ENCODE results near the gene PHLDA1. TPM values are rescaled to one million over a fixed set of nuclear protein-coding genes. Genes with fewer than 3 reads are reported as not detected.

The PHLDA1 gene
- polyA plus RNA-seq, 1 of the 3 experiments (the other 2 are of a cell fraction): 26.2 TPM

DNA sequence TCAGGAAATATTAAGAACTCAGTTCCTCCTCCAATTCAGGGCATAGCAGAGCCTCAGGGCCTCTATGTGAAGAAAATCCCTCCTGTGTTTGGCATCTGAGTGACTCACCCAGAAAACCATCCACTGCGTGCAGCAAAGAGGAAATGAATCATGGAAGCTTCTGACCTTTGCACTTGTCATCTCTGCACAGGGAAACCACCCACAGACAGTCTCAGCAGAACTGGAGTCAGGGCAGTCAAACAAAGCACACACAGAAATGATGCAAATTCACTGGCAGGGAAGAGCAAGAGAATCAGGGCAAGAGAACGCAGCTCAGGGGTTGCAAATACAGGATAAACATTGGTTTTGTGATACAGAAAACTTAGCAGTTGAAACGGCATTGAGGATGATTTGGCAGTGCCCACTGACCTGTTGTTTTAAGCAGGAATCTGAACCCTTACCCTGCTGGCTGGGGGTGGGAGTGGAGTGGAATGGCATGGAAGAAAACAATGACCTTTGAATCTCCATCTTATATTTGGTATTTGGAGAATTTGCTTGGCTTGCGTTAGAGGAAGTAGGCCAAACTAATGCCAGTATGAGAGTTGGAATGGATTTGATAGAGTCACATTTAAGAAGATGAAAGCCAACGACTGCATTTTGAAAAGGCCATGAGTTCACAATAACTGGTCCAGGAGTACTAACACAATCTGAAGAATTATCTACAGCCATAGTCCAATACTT, 53.5 kb downstream of the PHLDA1 start:
- WGBS (ENCODE audit: low lambda C conversion rate): 7% methylated on average over 5 of the region's 5 CpGs
- Histone ChIP-seq H3K4me1 (ENCODE audit: control insufficient read depth in 1 of 2, insufficient read depth in 2 of 2, low read depth in 1 of 2, low read length in 1 of 2) (peaks cover 0 to 30% of the 10 kb centered on the region in 2 experiments), H4K20me1 (ENCODE audit: insufficient read depth) (no peaks in the 10 kb centered on the region), H2AFZ (ENCODE audit: low read depth) (peak overlapping the region; percentile 52), H3K9me2 (no peaks in the 10 kb centered on the region), H3K36me3 (replicated peaks in 1 of 2; ENCODE audit: control insufficient read depth in 1 of 2, insufficient read depth in 2 of 2, low read length in 1 of 2) (no peaks in the 10 kb centered on the region), H3K4me2 (peak overlapping the region; percentile 45), H3K9ac (peak overlapping the region; percentile 64), H3K27ac (ENCODE audit: low read depth in 2 of 2, low read length in 1 of 2) (peak overlapping the region; percentile 82 to 99; a peak in 3 of 4 replicates), H3F3A (replicated peaks; ENCODE audit: insufficient read depth) (peaks cover 24% of the 10 kb centered on the region), H3K4me3 (ENCODE audit: low read depth in 2 of 2, low read length in 1 of 2) (no peak overlapping the region), H3K9me3 (no peaks in the 10 kb centered on the region), H3K27me3 (ENCODE audit: insufficient read depth) (no peaks in the 10 kb centered on the region), H3K79me2 (ENCODE audit: insufficient read depth) (no peaks in the 10 kb centered on the region)
- no peak for DNase-seq
- POLR2A ChIA-PET: no interaction called here
- CTCF ChIA-PET: no interaction called here
- TF ChIP-seq YY1 (IDR thresholded peaks at IDR 0.05; ENCODE audit: low read depth): 0 out of 2 replicates have a peak, but pooled peaks have one; percentile 17
- TF ChIP-seq RFX5 (IDR thresholded peaks at IDR 0.05; ENCODE audit: low read length): no peak
- no peak for TF ChIP-seq GATA2 (CRISPR knock-in tag; IDR thresholded peaks at IDR 0.05)
- peak; percentile 88 for TF ChIP-seq ZBTB33 (IDR thresholded peaks at IDR 0.05; ENCODE audit: borderline replicate concordance, low read depth)
- TF ChIP-seq FOSL2 (IDR thresholded peaks at IDR 0.05; ENCODE audit: borderline replicate concordance, low read depth): peak; percentile 99
- TF ChIP-seq TEAD4 (IDR thresholded peaks at IDR 0.05; ENCODE audit: borderline replicate concordance, insufficient read depth): peak; percentile 91
- peak; percentile 50 for TF ChIP-seq GABPA (IDR thresholded peaks at IDR 0.05; ENCODE audit: low read depth)
- no peak for TF ChIP-seq MXI1 (IDR thresholded peaks at IDR 0.05; ENCODE audit: low read depth, low read length)
- peak; percentile 94 for TF ChIP-seq TCF12 (IDR thresholded peaks at IDR 0.05)
- no peak for TF ChIP-seq FOXJ3 (CRISPR knock-in tag; IDR thresholded peaks at IDR 0.05)
- peak; percentile 78; the same call in 1 of the 2 replicates for TF ChIP-seq MAX (IDR thresholded peaks at IDR 0.05; ENCODE audit: low read depth)
- peak; percentile 44 to 98; a peak in 3 of 4 replicates for TF ChIP-seq EP300 (IDR thresholded peaks at IDR 0.05; ENCODE audit: borderline replicate concordance in 1 of 2, low read depth in 1 of 2, low read length in 1 of 2)
- peak; percentile 83; the same call in 1 of the 2 replicates for TF ChIP-seq FOXM1 (IDR thresholded peaks at IDR 0.05; ENCODE audit: low read depth)
- no peak for TF ChIP-seq RCOR1 (IDR thresholded peaks at IDR 0.05; ENCODE audit: low read length)
- no peak for TF ChIP-seq EZH2phosphoT487 (IDR thresholded peaks at IDR 0.05; ENCODE audit: borderline replicate concordance, low read depth)
- TF ChIP-seq, protein P1, sequence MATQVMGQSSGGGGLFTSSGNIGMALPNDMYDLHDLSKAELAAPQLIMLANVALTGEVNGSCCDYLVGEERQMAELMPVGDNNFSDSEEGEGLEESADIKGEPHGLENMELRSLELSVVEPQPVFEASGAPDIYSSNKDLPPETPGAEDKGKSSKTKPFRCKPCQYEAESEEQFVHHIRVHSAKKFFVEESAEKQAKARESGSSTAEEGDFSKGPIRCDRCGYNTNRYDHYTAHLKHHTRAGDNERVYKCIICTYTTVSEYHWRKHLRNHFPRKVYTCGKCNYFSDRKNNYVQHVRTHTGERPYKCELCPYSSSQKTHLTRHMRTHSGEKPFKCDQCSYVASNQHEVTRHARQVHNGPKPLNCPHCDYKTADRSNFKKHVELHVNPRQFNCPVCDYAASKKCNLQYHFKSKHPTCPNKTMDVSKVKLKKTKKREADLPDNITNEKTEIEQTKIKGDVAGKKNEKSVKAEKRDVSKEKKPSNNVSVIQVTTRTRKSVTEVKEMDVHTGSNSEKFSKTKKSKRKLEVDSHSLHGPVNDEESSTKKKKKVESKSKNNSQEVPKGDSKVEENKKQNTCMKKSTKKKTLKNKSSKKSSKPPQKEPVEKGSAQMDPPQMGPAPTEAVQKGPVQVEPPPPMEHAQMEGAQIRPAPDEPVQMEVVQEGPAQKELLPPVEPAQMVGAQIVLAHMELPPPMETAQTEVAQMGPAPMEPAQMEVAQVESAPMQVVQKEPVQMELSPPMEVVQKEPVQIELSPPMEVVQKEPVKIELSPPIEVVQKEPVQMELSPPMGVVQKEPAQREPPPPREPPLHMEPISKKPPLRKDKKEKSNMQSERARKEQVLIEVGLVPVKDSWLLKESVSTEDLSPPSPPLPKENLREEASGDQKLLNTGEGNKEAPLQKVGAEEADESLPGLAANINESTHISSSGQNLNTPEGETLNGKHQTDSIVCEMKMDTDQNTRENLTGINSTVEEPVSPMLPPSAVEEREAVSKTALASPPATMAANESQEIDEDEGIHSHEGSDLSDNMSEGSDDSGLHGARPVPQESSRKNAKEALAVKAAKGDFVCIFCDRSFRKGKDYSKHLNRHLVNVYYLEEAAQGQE (IDR thresholded peaks at IDR 0.05; ENCODE audit: low read depth, low read length): peak; percentile 67
- peak; percentile 95 for TF ChIP-seq PBX3 (IDR thresholded peaks at IDR 0.05)
- TF ChIP-seq MEF2A (IDR thresholded peaks at IDR 0.05; ENCODE audit: borderline replicate concordance, low read depth): peak; percentile 85; the same call in 1 of the 2 replicates
- peak; percentile 84; the same call in 1 of the 2 replicates for TF ChIP-seq SIN3A (IDR thresholded peaks at IDR 0.05; ENCODE audit: borderline replicate concordance, low read depth, low read length)
- TF ChIP-seq, protein P2, sequence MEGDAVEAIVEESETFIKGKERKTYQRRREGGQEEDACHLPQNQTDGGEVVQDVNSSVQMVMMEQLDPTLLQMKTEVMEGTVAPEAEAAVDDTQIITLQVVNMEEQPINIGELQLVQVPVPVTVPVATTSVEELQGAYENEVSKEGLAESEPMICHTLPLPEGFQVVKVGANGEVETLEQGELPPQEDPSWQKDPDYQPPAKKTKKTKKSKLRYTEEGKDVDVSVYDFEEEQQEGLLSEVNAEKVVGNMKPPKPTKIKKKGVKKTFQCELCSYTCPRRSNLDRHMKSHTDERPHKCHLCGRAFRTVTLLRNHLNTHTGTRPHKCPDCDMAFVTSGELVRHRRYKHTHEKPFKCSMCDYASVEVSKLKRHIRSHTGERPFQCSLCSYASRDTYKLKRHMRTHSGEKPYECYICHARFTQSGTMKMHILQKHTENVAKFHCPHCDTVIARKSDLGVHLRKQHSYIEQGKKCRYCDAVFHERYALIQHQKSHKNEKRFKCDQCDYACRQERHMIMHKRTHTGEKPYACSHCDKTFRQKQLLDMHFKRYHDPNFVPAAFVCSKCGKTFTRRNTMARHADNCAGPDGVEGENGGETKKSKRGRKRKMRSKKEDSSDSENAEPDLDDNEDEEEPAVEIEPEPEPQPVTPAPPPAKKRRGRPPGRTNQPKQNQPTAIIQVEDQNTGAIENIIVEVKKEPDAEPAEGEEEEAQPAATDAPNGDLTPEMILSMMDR (IDR thresholded peaks at IDR 0.05): peak; percentile 12; the same call in 1 of the 2 replicates
- peak; percentile 71; the same call in 1 of the 2 replicates for TF ChIP-seq POLR2AphosphoS5 (IDR thresholded peaks at IDR 0.05; ENCODE audit: low read depth, low read length)
- peak; percentile 63; the same call in 1 of the 2 replicates for TF ChIP-seq TAF1 (IDR thresholded peaks at IDR 0.05; ENCODE audit: borderline replicate concordance, low read depth, low read length)
- TF ChIP-seq NRF1 (IDR thresholded peaks at IDR 0.05; ENCODE audit: low read depth, low read length): no peak

Data from SK-N-SH (cell line).